Endothelial cell of umbilical vein (primary cell): ENCODE results near the gene DENND1A. TPM values are rescaled to one million over a fixed set of nuclear protein-coding genes. Genes with fewer than 3 reads are reported as not detected.

Source experiments
- BruUV-seq: library from RNA; stranded (reverse); fragments of 400-500 nt; replicated peaks from 2 replicates; lab custom pipeline; 2021; lab: Mats Ljungman, UMichigan
- CTCF ChIA-PET: fragments of 300-600, 350-600 bp; sonication (Branson Sonifier 250); formaldehyde crosslinking; loops from one replicate; lab custom pipeline; 2021; ENCODE audit warnings: antibody characterized with exemption, inconsistent platforms; lab: Charles Lee
- POLR2A ChIA-PET: fragments of 300-600, 350-600 bp; sonication (Branson Sonifier 250); formaldehyde crosslinking; loops from one replicate; lab custom pipeline; 2021; ENCODE audit warnings: antibody characterized with exemption, inconsistent platforms; lab: Charles Lee
- DNase-seq: peaks from one replicate; pipeline ENCODE4 v3.0.0-alpha.2; 2011; ENCODE audit warnings: low read depth, low spot score
- FAIRE-seq: peaks from 2 replicates; lab custom pipeline; 2011; peaks lifted over from hg19 to GRCh38; lab: Jason Lieb, UNC
- H2AFZ ChIP-seq: 2 replicates; pipeline ENCODE4 v1.6.0; 2012; ENCODE audit warnings: low read depth, low read length, control low read depth, inconsistent platforms
- H3K27ac ChIP-seq: 2 replicates; pipeline ENCODE4 v1.5.1; 2011; ENCODE audit warnings: low read depth, mild to moderate bottlenecking, control low read depth, low read length, moderate library complexity; ENCODE audit not compliant: insufficient read depth
- H3K27me3 ChIP-seq, 2 experiments: 2 replicates each; pipeline versions ENCODE4 v1.6.0 to v1.6.1; 2011; ENCODE audit warnings: low read length in 2 of 2, mixed read lengths in 1 of 2; ENCODE audit not compliant: control insufficient read depth in 2 of 2, insufficient read depth in 2 of 2
- H3K36me3 ChIP-seq, 2 experiments: 2 replicates in 1 of 2; 3 replicates in 1 of 2; pipeline ENCODE4 v1.5.1; 2011; ENCODE audit warnings: low read length in 2 of 2, mild to moderate bottlenecking in 1 of 2, moderate library complexity in 1 of 2; ENCODE audit not compliant: control insufficient read depth in 2 of 2, insufficient read depth in 2 of 2; ENCODE audit errors: extremely low read depth in 1 of 2
- H3K4me1 ChIP-seq: 3 replicates; pipeline ENCODE4 v1.5.1; 2011; ENCODE audit warnings: mild to moderate bottlenecking, low read length; ENCODE audit not compliant: control insufficient read depth, insufficient read depth; ENCODE audit errors: extremely low read depth
- H3K4me2 ChIP-seq: 2 replicates; pipeline ENCODE4 v1.6.1; 2011; ENCODE audit warnings: low read length, control low read depth, mixed read lengths; ENCODE audit not compliant: insufficient read depth
- H3K4me3 ChIP-seq, 3 experiments: fragments of 200-600 bp in 1 of 3; sonication (generic), shearing (Covaris generic) in 1 of 3; replicated peaks in 1 of 3; 2 replicates each; pipeline ENCODE4 v1.5.1; 2011 to 2016; ENCODE audit warnings: control low read depth in 3 of 3, low read length in 3 of 3, mild to moderate bottlenecking in 2 of 3, inconsistent platforms in 1 of 3, low read depth in 1 of 3, moderate library complexity in 1 of 3; ENCODE audit not compliant: insufficient read depth in 1 of 3
- H3K79me2 ChIP-seq: 2 replicates; pipeline ENCODE4 v1.6.0; 2012; ENCODE audit warnings: low read length, inconsistent platforms; ENCODE audit not compliant: control insufficient read depth, insufficient read depth
- H3K9ac ChIP-seq: replicated peaks from 2 replicates; pipeline ENCODE3; 2011; ENCODE audit warnings: low read length, control low read depth; ENCODE audit not compliant: insufficient read depth; ENCODE audit errors: extremely low read depth
- H3K9me1 ChIP-seq: replicated peaks from 3 replicates; pipeline ENCODE4 v1.6.0; 2011; ENCODE audit warnings: mild to moderate bottlenecking, low read length; ENCODE audit not compliant: control insufficient read depth, insufficient read depth; ENCODE audit errors: extremely low read depth
- H3K9me3 ChIP-seq: replicated peaks from 2 replicates; pipeline ENCODE4 v1.5.1; 2012; ENCODE audit warnings: low read length, inconsistent platforms; ENCODE audit not compliant: control insufficient read depth, insufficient read depth
- H4K20me1 ChIP-seq: replicated peaks from 2 replicates; pipeline ENCODE3; 2011; ENCODE audit warnings: mild to moderate bottlenecking, low read length; ENCODE audit not compliant: control insufficient read depth, insufficient read depth; ENCODE audit errors: extremely low read depth
- CTCF ChIP-seq, 2 donors: IDR thresholded peaks; 1 replicate in 1 of 2; 2 replicates in 1 of 2; pipeline ENCODE4 v1.5.1; 2011; ENCODE audit warnings: low read length in 2 of 2, mild to moderate bottlenecking in 2 of 2, moderate library complexity in 2 of 2, control low read depth in 1 of 2, inconsistent platforms in 1 of 2, low read depth in 1 of 2; ENCODE audit not compliant: insufficient read depth in 1 of 2; ENCODE audit errors: extremely low read depth in 1 of 2
- EZH2 ChIP-seq: IDR thresholded peaks from 2 replicates; pipeline ENCODE4 v1.6.1; 2012; ENCODE audit warnings: borderline replicate concordance, low read depth, mild to moderate bottlenecking, moderate library complexity, low read length, inconsistent platforms; ENCODE audit not compliant: severe bottlenecking
- FOS ChIP-seq: IDR thresholded peaks from 2 replicates; pipeline ENCODE4 v1.6.1; 2011; ENCODE audit warnings: mild to moderate bottlenecking, low read length, moderate library complexity, borderline replicate concordance; ENCODE audit not compliant: insufficient read depth
- GATA2 ChIP-seq: IDR thresholded peaks from 2 replicates; pipeline ENCODE4 v1.7.0; 2011; ENCODE audit warnings: low read depth, mild to moderate bottlenecking, moderate library complexity, mixed read lengths, low read length; ENCODE audit not compliant: insufficient read length, insufficient read depth
- JUN ChIP-seq: IDR thresholded peaks from 2 replicates; pipeline ENCODE4 v1.6.1; 2011; ENCODE audit warnings: borderline replicate concordance, low read depth; ENCODE audit not compliant: insufficient read length, insufficient read depth
- MAX ChIP-seq: IDR thresholded peaks from 2 replicates; pipeline ENCODE4 v1.6.1; 2011; ENCODE audit not compliant: insufficient read depth, insufficient read length
- MYC ChIP-seq: IDR thresholded peaks from one replicate; pipeline ENCODE4 v1.6.1; 2011; ENCODE audit warnings: mild to moderate bottlenecking, low read depth, low read length
- POLR2A ChIP-seq: IDR thresholded peaks from 2 replicates; pipeline ENCODE4 v1.6.1; 2012; ENCODE audit warnings: low read depth, mild to moderate bottlenecking, control low read depth, low read length
- POLR2AphosphoS5 ChIP-seq: IDR thresholded peaks from 2 replicates; pipeline ENCODE4 v1.6.1; 2012; ENCODE audit warnings: low read depth, mild to moderate bottlenecking, control low read depth, low read length, moderate library complexity; ENCODE audit not compliant: insufficient read depth
- dilution Hi-C: fragments of 300-500 bp; cut with MboI; formaldehyde crosslinking; loops from one replicate; pipeline ENCODE4 v1.15.0; 2019; ENCODE audit warnings: low sequenced_read_pairs; ENCODE audit not compliant: extremely low pct_ligation_motif_present
- intact Hi-C: fragments of 100-400 bp; cut with micrococcal nuclease; formaldehyde crosslinking; loops from one replicate; pipeline ENCODE4 v1.10.0; 2022
- polyA plus RNA-seq, 4 experiments: library from polyadenylated mRNA; depleted of rRNA in 3 of 4; stranded (reverse) in 3 of 4; unstranded in 1 of 4; fragments of >200 nt; gene quantifications; 2 replicates each; pipeline versions ENCODE4 v1.2.1 to v1.2.3, GENCODE V29; 2011 to 2012; ENCODE audit warnings: missing spikeins in 1 of 4
- total RNA-seq: library from RNA; stranded (reverse); gene quantifications from 2 replicates; pipeline ENCODE4 v1.2.3, GENCODE V29; 2021

Gene DENND1A
- total and polyA plus RNA-seq, 2 donors (not counting 3 experiments of a cell fraction or from before 2014, with no cell fraction given) = 18.5 to 24.5 TPM

DNA sequence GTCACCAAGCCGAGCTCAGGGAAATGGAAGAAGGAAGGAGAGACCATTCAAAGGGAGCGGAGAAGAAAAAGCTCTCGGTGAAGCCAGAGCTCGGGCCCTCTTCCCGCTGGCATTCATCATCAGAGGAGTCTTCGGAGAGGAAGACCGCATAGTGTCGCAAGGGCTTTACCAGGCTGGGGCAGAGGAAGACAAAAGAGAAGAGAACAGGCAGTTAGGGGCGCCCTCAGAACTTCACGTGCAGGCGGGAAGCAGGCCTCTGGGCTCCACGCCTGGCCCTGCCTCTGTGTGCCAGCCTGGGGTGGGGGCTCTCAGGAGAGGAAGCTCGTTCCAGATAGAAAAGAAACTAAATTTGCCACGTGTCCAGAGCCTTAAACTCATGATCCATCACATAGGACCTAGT, 542.2 kb downstream of the DENND1A start:
- dilution Hi-C loops = no loop called here
- no peaks in the 10 kb centered on the region for H3K27me3 ChIP-seq
- H4K20me1 ChIP-seq = no peaks in the 10 kb centered on the region
- POLR2A ChIA-PET = no interaction called here
- no peaks in the 10 kb centered on the region for H3K9me3 ChIP-seq
- no peak overlapping the region for H3K27ac ChIP-seq
- DNase-seq (no peak), FAIRE-seq (no peak)
- H3K36me3 ChIP-seq = no peaks in the 10 kb centered on the region
- no peak overlapping the region for H2AFZ ChIP-seq
- no peak overlapping the region for H3K4me2 ChIP-seq
- no peak overlapping the region for H3K9ac ChIP-seq
- intact Hi-C loops = no loop called here
- H3K79me2 ChIP-seq = no peaks in the 10 kb centered on the region
- H3K4me3 ChIP-seq = no peak overlapping the region
- H3K9me1 ChIP-seq = no peaks in the 10 kb centered on the region
- no TSS peak for BruUV-seq
- no peaks in the 10 kb centered on the region for H3K4me1 ChIP-seq
- CTCF ChIA-PET = interaction anchor here (0.7 to 5.4 kb wide), 5 partner anchors 12 to 39 kb away, joined by 3 to 117 read pairs (median 4); partner anchors contain the start of gene CRB2
- no peak for TF ChIP-seq POLR2A
- TF ChIP-seq JUN = no peak
- no peak for TF ChIP-seq POLR2AphosphoS5
- TF ChIP-seq CTCF (IDR thresholded peaks at IDR 0.05; ENCODE audit: extremely low read depth in 1 of 2, insufficient read depth in 1 of 2, low read depth in 1 of 2, low read length in 2 of 2) = no peak
- TF ChIP-seq EZH2 = no peak
- no peak for TF ChIP-seq MAX
- no peak for TF ChIP-seq MYC
- TF ChIP-seq FOS = no peak
- no peak for TF ChIP-seq GATA2
